ENCODE measurements around the gene KLHL22.

DNA sequence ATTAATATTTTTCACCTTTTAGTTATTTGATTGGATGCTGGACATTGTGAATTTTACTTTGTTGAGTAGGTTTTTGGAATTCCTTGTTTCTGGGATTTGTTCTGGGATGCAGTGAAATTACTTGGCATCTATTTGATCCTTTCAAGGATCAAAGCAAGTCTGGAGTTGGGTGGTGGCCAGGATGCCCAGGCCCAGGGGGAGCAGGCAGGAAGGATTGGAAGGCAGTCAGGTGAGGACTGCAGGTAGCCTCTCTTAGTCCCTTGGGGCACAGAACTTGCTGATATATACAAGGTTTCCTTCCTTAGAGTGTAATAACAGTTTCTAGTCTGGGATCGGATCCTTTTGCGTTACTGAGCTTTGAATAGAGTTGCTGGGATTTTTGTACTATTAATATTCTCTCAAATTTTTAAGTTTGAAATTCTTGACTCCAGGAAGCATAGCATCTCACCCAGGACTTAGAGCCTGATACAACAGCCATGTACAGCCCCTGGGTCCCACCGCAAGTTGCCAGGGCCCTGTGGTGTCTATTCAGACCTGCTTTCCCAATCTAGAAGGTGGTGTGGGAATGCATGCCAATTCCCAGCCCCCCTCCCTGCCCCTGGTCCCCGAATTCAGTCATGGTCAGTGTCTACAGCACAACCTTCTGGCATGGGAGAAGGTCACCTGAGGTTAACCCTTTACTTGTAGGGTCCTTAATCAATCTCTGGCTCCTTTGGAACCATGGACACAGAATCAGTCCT is 95.6 kb downstream of the KLHL22 start:
- TF ChIP-seq, protein P1, sequence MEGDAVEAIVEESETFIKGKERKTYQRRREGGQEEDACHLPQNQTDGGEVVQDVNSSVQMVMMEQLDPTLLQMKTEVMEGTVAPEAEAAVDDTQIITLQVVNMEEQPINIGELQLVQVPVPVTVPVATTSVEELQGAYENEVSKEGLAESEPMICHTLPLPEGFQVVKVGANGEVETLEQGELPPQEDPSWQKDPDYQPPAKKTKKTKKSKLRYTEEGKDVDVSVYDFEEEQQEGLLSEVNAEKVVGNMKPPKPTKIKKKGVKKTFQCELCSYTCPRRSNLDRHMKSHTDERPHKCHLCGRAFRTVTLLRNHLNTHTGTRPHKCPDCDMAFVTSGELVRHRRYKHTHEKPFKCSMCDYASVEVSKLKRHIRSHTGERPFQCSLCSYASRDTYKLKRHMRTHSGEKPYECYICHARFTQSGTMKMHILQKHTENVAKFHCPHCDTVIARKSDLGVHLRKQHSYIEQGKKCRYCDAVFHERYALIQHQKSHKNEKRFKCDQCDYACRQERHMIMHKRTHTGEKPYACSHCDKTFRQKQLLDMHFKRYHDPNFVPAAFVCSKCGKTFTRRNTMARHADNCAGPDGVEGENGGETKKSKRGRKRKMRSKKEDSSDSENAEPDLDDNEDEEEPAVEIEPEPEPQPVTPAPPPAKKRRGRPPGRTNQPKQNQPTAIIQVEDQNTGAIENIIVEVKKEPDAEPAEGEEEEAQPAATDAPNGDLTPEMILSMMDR (conservative IDR thresholded peaks at IDR 0.05; ENCODE audit: low read length), result no peak
- no peak for TF ChIP-seq EZH2phosphoT487 (IDR thresholded peaks at IDR 0.05; ENCODE audit: borderline replicate concordance)

Data from Loucy (cell line).